Islet precursor cell (in vitro differentiated cells): ENCODE measurements around the gene DDI2.

Source experiments
- DNase-seq: peaks from one replicate; pipeline ENCODE4 v3.0.0-alpha.2; 2018

Gene DDI2

GRCh38 chr1:15605398-15606383 is 11.6 kb upstream of the DDI2 start:
- no peak for DNase-seq

- DNase-seq: no peak
Observed at GRCh38 chr1:15609631-15610030, 7.6 kb upstream of the DDI2 start.

- DNase-seq: no peak
Observed at GRCh38 chr1:15610167-15610566, 7.1 kb upstream of the DDI2 start.

DNA sequence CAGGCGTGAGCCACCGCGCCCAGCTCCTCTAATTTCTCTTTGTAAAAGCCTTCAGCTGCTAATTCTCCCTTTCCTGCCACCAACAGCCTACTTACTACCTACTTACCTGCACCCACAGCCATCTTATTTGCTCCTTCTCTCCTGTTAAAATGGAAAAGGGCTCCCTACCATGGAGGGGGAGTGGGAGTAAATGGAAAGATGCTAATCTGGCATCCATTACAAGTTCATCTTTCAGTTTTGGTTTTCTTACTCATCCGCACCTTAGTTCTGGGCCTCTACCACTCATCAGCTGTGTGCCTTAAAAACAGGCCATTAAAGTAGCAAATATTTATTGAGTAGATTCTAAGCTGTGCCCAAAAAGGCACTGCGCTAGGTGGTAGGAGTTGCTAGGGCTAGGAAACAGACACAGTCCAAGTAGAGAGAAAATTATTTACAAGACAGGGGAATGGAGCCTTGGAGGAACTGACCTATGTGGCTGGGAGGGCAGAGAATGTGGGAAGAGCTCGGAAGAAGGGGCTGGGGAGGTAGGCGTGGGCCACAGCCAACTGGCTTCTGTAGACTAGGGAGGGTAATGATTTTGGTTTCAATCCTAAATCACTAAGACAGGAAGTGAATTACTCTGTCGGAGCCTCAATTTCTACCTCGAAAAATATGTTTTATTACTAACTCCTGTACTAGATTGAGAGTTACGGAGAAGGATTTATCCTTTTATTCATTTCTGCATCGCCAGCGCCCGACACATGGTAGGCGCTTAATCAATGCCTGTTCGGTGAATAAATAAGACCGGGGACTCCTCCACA is 685 bp upstream of the DDI2 start:
- DNase-seq: peak; percentile 79

GRCh38 chr1:15618077-15618654 is 908 bp downstream of the DDI2 start:
- no peak for DNase-seq

DNA sequence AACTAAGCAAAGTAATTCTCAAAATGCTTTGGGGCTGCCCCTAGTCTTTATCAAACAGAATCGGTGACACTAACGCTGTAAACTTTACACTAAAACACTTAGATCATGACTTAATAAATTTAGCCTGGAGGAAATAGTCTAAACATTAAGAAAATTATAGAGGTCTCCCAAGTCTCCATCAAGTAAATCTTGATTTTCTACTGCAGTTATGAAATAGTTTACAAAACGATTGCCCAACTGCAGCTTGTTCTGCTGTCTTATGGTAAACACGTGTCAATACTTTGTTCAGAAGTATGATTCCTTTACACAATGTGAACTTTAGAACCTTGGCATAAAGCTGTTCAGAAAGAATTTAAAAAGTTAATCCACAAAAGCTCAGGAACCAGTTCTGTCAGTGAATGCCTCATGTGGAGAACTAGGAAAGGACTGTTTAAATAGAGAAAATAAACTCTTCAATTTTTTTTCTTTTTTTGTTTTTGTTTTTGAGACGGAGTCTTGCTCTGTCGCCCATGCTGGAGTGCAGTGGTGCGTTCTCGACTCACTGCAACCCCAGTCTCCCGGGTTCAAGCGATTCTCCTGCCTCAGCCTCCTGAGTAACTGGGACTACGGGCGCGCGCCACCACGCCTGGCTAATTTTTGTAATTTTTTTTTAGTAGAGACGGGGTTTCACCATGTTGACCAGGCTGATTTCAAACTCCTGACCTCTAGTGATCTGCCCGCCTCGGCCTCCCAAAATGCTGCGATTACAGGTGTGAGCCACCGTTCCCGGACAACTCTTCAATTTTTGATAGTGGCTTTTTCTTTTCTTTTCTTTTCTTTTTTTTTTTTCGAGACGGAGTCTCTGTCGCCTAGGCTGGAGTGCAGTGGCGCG is 1.6 kb downstream of the DDI2 start:
- DNase-seq: no peak

GRCh38 chr1:15620155-15620545 is 2.9 kb downstream of the DDI2 start:
- peak; percentile 55 for DNase-seq

- no peak for DNase-seq
Observed at GRCh38 chr1:15620902-15621682, 3.8 kb downstream of the DDI2 start.

DNA sequence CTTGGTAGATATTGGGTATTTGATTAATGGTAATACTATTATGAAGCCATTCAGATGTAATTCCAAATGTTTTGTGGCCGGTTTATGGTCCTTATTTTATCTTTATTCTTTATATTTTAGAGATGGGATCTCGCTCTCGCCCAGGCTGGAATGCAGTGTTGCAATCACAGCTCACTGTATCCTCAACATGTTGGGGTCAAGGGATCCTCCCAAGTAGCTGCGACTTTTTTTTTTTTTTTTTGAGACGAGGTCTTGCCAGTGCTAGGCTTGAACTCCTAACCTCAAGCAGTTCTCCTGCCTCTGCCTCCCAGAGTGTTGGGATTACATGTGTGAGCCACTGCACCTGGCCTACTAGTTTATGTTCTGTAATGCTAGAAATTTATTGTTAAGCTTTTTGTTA is 4.7 kb downstream of the DDI2 start:
- DNase-seq: no peak

GRCh38 chr1:15622712-15623373 is 5.6 kb downstream of the DDI2 start:
- no peak for DNase-seq

- DNase-seq: no peak
Observed at GRCh38 chr1:15623435-15623834, 6.2 kb downstream of the DDI2 start.

DNA sequence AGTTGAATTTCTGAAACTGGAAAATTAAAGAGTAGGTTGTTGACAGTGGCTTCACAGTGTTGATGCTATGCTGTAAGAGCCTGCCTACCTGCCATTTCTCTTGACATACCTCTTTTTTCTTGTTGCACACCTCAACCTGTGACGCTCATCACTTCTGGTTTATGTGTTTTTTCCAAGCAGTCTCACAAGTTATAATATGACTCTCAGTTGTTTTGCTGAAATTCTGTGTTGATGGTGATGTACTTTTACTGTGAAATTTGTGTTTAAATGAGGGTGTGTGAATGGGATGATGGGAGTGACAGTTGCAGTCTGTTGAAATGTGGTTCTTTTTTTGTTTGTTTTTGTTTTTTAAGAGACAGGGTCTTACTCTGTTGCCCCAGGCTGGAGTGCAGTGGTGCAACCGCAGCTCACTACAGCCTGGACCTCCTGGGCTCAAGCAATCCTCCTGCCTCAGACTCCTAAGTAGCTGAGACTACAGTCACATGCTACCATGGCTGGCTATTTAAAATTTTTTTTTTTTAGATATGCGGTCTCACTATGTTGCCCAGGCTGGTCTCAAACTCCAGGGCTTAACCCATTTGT is 7.0 kb downstream of the DDI2 start:
- DNase-seq: no peak

GRCh38 chr1:15625056-15625917 is 8.0 kb downstream of the DDI2 start:
- DNase-seq: no peak

GRCh38 chr1:15626269-15626950 is 9.2 kb downstream of the DDI2 start:
- no peak for DNase-seq

- DNase-seq: no peak
Observed at GRCh38 chr1:15627343-15627988, 10.2 kb downstream of the DDI2 start.

DNA sequence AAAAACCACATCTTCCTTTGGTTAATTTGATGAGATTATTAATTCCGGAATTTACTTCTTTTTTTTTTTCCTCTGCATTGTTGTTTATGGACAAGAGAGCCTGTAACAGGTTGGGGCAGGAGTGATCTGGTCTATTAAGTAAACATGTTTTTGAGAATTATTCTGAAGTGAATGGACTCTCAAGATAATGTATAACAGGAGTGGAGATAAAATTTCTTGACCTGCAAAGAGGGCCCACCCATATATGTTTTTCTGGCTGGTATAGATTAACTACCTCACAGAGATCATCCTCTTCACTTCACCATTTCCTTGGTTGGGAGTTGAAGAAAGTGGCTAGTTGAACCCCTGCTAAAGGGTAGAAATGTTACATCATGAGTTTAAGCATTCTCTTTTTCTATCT is 10.7 kb downstream of the DDI2 start:
- DNase-seq: no peak

- DNase-seq: no peak
Observed at GRCh38 chr1:15633756-15634420, 16.6 kb downstream of the DDI2 start.

DNA sequence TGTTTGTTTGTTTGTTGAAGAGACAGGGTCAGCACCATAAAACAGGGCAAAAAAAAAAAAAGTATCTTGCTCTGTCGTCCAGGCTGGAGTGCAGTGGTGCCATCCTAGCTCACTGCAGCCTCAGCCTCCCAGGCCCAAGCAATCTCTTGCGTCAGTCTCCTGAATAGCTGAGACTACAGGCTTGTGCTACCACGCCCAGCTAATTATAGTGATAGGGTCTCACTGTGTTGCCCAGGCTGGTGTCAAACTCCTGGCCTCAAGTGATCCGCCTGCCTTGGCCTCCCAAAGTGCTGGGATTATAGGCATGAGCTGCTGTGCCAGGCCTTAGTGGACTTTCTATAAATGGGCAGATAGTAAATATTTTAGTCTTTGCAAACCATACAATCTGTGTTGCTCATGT is 19.2 kb downstream of the DDI2 start:
- no peak for DNase-seq
